DOHH2 (cell line): ENCODE results near the gene TDRKH.

Experiments
- H3F3A ChIP-seq: fragments of 200-600 bp; sonication (generic), shearing (Covaris generic); 2 replicates; pipeline ENCODE4 v1.6.0; 2016; ENCODE audit warnings: antibody characterized with exemption, mild to moderate bottlenecking; ENCODE audit not compliant: control insufficient read depth, insufficient read depth
- H3K27ac ChIP-seq: fragments of 200-600 bp; sonication (generic); 2 replicates; pipeline ENCODE4 v1.5.1; 2014; ENCODE audit warnings: low read depth, mild to moderate bottlenecking, low read length, moderate library complexity
- H3K27me3 ChIP-seq: fragments of 200-600 bp; sonication (generic); 2 replicates; pipeline ENCODE4 v1.6.1; 2014; ENCODE audit warnings: mild to moderate bottlenecking, low read length, mixed read lengths; ENCODE audit not compliant: control insufficient read depth
- H3K36me3 ChIP-seq: fragments of 200-600 bp; sonication (generic); 2 replicates; pipeline ENCODE4 v1.6.1; 2014; ENCODE audit warnings: mild to moderate bottlenecking, low read length, moderate library complexity, mixed read lengths; ENCODE audit not compliant: control insufficient read depth
- H3K4me1 ChIP-seq: fragments of 200-600 bp; sonication (generic); 2 replicates; pipeline ENCODE4 v1.6.1; 2014; ENCODE audit warnings: mild to moderate bottlenecking, low read length, mixed read lengths; ENCODE audit not compliant: control insufficient read depth
- H3K4me2 ChIP-seq: fragments of 200-600 bp; sonication (generic); 2 replicates; pipeline ENCODE4 v1.6.0; 2014; ENCODE audit warnings: mild to moderate bottlenecking, low read length, moderate library complexity
- H3K4me3 ChIP-seq: fragments of 200-600 bp; sonication (generic); 2 replicates; pipeline ENCODE4 v1.5.1; 2014; ENCODE audit warnings: mild to moderate bottlenecking, low read length, mixed read lengths
- H3K79me2 ChIP-seq: fragments of 200-600 bp; sonication (generic); 2 replicates; pipeline ENCODE4 v1.6.1; 2014; ENCODE audit warnings: mild to moderate bottlenecking, low read length, mixed read lengths; ENCODE audit not compliant: control insufficient read depth
- H3K9me2 ChIP-seq: fragments of 200-600 bp; sonication (generic); replicated peaks from 2 replicates; pipeline ENCODE4 v1.6.1; 2014; ENCODE audit warnings: mild to moderate bottlenecking, low read length, mixed read lengths; ENCODE audit not compliant: control insufficient read depth
- H3K9me3 ChIP-seq: fragments of 200-600 bp; sonication (generic); 2 replicates; pipeline ENCODE4 v1.6.1; 2014; ENCODE audit warnings: antibody characterized with exemption, low read length, mixed read lengths; ENCODE audit not compliant: control insufficient read depth, insufficient read depth
- H4K20me1 ChIP-seq: fragments of 200-600 bp; sonication (generic); 2 replicates; pipeline ENCODE4 v1.6.0; 2014; ENCODE audit warnings: low read depth, mild to moderate bottlenecking, antibody characterized with exemption, low read length, moderate library complexity; ENCODE audit not compliant: control insufficient read depth, insufficient read depth
- CTCF ChIP-seq: fragments of 200-600 bp; sonication (generic); IDR thresholded peaks from one replicate; pipeline ENCODE4 v1.5.1; 2014; ENCODE audit warnings: antibody characterized with exemption, mild to moderate bottlenecking, low read depth, low read length; ENCODE audit not compliant: poor library complexity, severe bottlenecking
- EZH2phosphoT487 ChIP-seq: fragments of 200-600 bp; sonication (generic); IDR thresholded peaks from 2 replicates; pipeline ENCODE4 v1.6.1; 2017; ENCODE audit warnings: borderline replicate concordance, mild to moderate bottlenecking, antibody characterized with exemption, low read length, moderate library complexity, mixed read lengths

The TDRKH gene

DNA sequence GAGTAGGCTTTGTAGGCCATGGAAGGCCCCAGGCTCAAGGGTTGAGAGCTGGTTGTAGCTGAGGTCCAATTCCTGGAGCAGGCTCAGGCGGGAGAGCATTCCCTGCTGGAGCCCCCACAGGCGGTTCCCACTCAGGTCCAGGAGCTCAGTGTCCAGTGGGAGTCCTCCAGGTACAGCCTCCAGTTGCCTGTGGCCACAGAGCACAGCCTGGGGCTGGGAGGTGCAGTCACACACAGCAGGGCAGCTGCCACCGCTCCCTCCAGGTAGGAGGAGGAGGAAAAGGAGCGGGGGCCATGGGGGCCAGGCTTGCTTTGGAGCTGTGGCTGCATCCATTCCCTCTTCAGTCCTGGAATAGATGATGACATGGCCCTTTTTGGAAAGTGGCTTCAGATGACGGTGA, 12.1 kb upstream of the TDRKH start:
- Histone ChIP-seq H3K36me3 (no peaks in the 10 kb centered on the region), H3F3A (no peaks in the 10 kb centered on the region), H3K4me2 (no peak overlapping the region), H3K4me3 (no peak overlapping the region), H3K9me3 (no peaks in the 10 kb centered on the region), H3K79me2 (no peaks in the 10 kb centered on the region), H3K4me1 (peaks cover 13% of the 10 kb centered on the region), H3K9me2 (no peaks in the 10 kb centered on the region), H4K20me1 (no peaks in the 10 kb centered on the region), H3K27me3 (peaks cover 22% of the 10 kb centered on the region), H3K27ac (no peak overlapping the region)
- no peak for TF ChIP-seq EZH2phosphoT487
- TF ChIP-seq CTCF, result no peak

DNA sequence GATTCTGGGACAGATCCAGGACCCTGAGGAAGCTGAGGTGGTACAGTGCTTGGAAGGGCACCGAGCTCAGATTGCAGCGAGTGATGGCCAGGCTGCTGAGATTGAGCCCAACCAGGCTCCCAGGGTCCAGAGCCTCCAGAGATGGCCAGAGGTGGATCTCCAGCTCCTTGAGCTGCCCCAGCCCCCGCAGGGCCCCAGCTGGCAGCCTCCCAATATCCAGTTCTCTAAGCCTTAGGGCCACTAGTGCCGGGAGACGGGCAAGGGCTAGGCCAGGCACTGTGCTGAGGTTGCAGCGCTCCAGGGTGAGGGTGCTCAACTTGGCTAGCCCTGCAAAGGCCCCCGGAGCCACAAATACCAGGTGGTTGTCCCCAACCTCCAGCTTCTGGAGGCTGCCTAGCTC, 11.5 kb upstream of the TDRKH start:
- H3K27ac ChIP-seq, result no peak overlapping the region
- H3K9me3 ChIP-seq, result no peaks in the 10 kb centered on the region
- no peaks in the 10 kb centered on the region for H3K79me2 ChIP-seq
- H3K9me2 ChIP-seq, result no peaks in the 10 kb centered on the region
- peaks cover 22% of the 10 kb centered on the region for H3K27me3 ChIP-seq
- no peak overlapping the region for H3K4me2 ChIP-seq
- H3F3A ChIP-seq, result no peaks in the 10 kb centered on the region
- H3K4me1 ChIP-seq, result peaks cover 13% of the 10 kb centered on the region
- no peaks in the 10 kb centered on the region for H4K20me1 ChIP-seq
- TF ChIP-seq EZH2phosphoT487 (no peak), CTCF (no peak)
- H3K4me3 ChIP-seq, result no peak overlapping the region
- no peaks in the 10 kb centered on the region for H3K36me3 ChIP-seq

DNA sequence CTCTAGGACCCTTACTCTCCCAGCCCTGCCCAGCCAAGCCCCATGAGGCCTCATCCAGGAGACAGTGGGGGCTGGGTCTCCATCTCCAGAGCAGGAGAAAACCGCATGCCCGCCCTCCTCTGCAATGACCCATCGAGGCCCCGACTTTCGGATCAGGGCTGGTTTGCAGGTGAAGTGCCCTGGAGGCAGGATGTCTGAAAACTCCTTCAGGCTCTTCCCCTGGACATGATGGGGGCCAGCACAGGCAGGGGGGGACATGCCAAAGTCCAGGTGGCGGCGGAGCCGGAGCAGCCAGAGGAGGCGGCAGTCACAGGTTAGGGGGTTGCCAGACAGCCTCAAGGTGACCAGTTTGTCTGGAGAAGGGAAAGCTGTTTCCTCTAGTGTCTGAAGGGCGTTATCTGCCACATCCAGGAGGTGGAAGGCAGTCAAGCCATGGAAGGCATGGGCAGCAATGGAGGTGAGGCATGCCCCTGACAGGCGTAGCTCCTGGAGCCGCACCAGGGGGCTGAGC, 11.1 kb upstream of the TDRKH start:
- Histone ChIP-seq H3K79me2 (no peaks in the 10 kb centered on the region), H3K27me3 (peaks cover 22% of the 10 kb centered on the region), H3K4me3 (no peak overlapping the region), H3F3A (no peaks in the 10 kb centered on the region), H3K36me3 (no peaks in the 10 kb centered on the region), H3K27ac (no peak overlapping the region), H3K4me1 (peaks cover 13% of the 10 kb centered on the region), H3K4me2 (no peak overlapping the region), H4K20me1 (no peaks in the 10 kb centered on the region), H3K9me3 (no peaks in the 10 kb centered on the region), H3K9me2 (no peaks in the 10 kb centered on the region)
- TF ChIP-seq EZH2phosphoT487, result no peak
- TF ChIP-seq CTCF, result no peak

DNA sequence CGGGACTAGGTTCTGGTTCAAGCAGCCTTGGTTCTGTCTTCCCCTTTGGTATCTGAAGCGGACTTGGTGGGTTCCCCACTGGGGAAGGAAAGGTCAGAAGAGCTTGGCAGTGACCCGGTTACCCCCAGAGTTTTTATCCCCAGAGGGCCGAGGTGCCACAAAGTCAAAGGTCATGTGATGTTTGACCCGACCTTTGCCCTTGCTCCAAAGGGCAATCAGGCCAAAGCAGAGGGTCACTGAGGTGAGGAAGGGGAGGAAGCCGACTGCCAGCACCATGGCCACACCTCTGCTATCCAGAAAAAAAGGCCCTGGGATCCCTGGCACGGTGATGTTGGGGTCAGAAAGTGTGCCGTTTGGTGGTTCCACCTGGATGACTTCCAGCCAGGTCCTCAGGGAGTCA, 10.5 kb upstream of the TDRKH start:
- H3K9me3 ChIP-seq, result no peaks in the 10 kb centered on the region
- H3K27ac ChIP-seq, result no peak overlapping the region
- TF ChIP-seq CTCF (no peak), EZH2phosphoT487 (no peak)
- H3F3A ChIP-seq, result no peaks in the 10 kb centered on the region
- no peaks in the 10 kb centered on the region for H4K20me1 ChIP-seq
- H3K9me2 ChIP-seq, result no peaks in the 10 kb centered on the region
- peaks cover 20% of the 10 kb centered on the region for H3K27me3 ChIP-seq
- peaks cover 13% of the 10 kb centered on the region for H3K4me1 ChIP-seq
- no peaks in the 10 kb centered on the region for H3K79me2 ChIP-seq
- H3K36me3 ChIP-seq, result no peaks in the 10 kb centered on the region
- H3K4me3 ChIP-seq, result no peak overlapping the region
- H3K4me2 ChIP-seq, result no peak overlapping the region
